ENCODE results near the gene PEDS1.

Gene PEDS1

DNA sequence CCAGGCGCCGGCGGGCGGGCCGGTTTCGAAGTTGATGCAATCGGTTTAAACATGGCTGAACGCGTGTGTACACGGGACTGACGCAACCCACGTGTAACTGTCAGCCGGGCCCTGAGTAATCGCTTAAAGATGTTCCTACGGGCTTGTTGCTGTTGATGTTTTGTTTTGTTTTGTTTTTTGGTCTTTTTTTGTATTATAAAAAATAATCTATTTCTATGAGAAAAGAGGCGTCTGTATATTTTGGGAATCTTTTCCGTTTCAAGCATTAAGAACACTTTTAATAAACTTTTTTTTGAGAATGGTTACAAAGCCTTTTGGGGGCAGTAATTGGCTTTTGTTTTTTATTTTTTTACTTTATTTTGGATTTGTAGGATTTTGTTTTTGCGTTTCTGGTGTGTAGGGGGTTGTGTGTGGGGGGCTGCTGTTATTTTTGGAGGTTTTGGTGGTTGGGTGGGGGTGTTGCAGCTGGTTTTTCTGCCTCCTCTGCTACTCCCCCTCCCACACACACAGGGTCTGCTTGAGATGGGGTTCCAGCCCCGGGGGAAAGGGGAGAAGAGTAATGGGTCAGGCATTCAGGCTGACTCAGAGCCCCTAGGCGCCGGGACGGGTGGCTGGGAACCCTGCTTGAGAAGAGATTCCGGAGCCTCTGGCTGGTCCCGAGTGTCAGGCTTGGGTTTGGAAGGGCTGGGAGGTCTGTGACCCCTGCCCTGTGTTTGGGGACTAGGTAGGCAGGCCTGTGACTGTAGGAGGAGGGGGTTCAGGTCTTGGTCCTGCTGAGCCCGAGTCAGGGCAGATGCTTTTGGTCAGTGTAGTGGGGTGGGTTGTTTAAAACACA, 39.1 kb upstream of the PEDS1 start (continued):
- TF ChIP-seq, protein P1, sequence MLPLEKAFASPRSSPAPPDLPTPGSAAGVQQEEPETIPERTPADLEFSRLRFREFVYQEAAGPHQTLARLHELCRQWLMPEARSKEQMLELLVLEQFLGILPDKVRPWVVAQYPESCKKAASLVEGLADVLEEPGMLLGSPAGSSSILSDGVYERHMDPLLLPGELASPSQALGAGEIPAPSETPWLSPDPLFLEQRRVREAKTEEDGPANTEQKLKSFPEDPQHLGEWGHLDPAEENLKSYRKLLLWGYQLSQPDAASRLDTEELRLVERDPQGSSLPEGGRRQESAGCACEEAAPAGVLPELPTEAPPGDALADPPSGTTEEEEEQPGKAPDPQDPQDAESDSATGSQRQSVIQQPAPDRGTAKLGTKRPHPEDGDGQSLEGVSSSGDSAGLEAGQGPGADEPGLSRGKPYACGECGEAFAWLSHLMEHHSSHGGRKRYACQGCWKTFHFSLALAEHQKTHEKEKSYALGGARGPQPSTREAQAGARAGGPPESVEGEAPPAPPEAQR (tag by site-specific recombination; IDR thresholded peaks at IDR 0.05) = 0 out of 2 replicates have a peak, but pooled peaks have one; percentile 12
- TF ChIP-seq ZNF514 (tag by site-specific recombination; IDR thresholded peaks at IDR 0.05) (no peak), ZNF544 (tag by site-specific recombination; IDR thresholded peaks at IDR 0.05) (no peak)

DNA sequence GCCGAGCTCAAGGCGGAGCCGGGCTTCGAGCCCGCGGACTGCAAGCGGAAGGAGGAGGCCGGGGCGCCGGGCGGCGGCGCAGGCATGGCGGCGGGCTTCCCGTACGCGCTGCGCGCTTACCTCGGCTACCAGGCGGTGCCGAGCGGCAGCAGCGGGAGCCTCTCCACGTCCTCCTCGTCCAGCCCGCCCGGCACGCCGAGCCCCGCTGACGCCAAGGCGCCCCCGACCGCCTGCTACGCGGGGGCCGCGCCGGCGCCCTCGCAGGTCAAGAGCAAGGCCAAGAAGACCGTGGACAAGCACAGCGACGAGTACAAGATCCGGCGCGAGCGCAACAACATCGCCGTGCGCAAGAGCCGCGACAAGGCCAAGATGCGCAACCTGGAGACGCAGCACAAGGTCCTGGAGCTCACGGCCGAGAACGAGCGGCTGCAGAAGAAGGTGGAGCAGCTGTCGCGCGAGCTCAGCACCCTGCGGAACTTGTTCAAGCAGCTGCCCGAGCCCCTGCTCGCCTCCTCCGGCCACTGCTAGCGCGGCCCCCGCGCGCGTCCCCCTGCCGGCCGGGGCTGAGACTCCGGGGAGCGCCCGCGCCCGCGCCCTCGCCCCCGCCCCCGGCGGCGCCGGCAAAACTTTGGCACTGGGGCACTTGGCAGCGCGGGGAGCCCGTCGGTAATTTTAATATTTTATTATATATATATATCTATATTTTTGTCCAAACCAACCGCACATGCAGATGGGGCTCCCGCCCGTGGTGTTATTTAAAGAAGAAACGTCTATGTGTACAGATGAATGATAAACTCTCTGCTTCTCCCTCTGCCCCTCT, 38.2 kb upstream of the PEDS1 start:
- POLR2A ChIA-PET = interaction anchor here (1.7 to 2.0 kb wide), 2 partner anchors 130 to 143 kb away, joined by 4 to 5 read pairs; no protein-coding TSS in a partner anchor
- TF ChIP-seq ZNF266 (tag by site-specific recombination; IDR thresholded peaks at IDR 0.05; ENCODE audit: low read depth) (no peak), ZBTB8A (tag by site-specific recombination; IDR thresholded peaks at IDR 0.05) (peak; percentile 15; the same call in 1 of the 2 replicates), GLIS1 (tag by site-specific recombination; IDR thresholded peaks at IDR 0.05) (peak; percentile 29; the same call in 1 of the 2 replicates), EGR2 (tag by site-specific recombination; IDR thresholded peaks at IDR 0.05; ENCODE audit: low read depth) (0 out of 2 replicates have a peak, but pooled peaks have one; percentile 7), KLF9 (tag by site-specific recombination; IDR thresholded peaks at IDR 0.05; ENCODE audit: low read depth) (peak; percentile 46; the same call in 1 of the 2 replicates), ZNF585B (tag by site-specific recombination; IDR thresholded peaks at IDR 0.05) (no peak), ZNF214 (tag by site-specific recombination; IDR thresholded peaks at IDR 0.05; ENCODE audit: borderline replicate concordance) (no peak), REPIN1 (tag by site-specific recombination; IDR thresholded peaks at IDR 0.05; ENCODE audit: low read depth) (peak; percentile 24; the same call in 1 of the 2 replicates), ZSCAN5A (tag by site-specific recombination; IDR thresholded peaks at IDR 0.05) (peak; percentile 80), ZNF202 (tag by site-specific recombination; IDR thresholded peaks at IDR 0.05; ENCODE audit: borderline replicate concordance) (no peak), ZSCAN16 (tag by site-specific recombination; IDR thresholded peaks at IDR 0.05) (no peak), ZNF837 (tag by site-specific recombination; IDR thresholded peaks at IDR 0.05) (peak; percentile 89), ZNF610 (tag by site-specific recombination; IDR thresholded peaks at IDR 0.05; ENCODE audit: borderline replicate concordance) (no peak), AEBP2 (tag by site-specific recombination; IDR thresholded peaks at IDR 0.05; ENCODE audit: borderline replicate concordance) (no peak), ZNF394 (tag by site-specific recombination; IDR thresholded peaks at IDR 0.05; ENCODE audit: borderline replicate concordance) (peak; percentile 13; the same call in 1 of the 2 replicates), ZNF23 (tag by site-specific recombination; IDR thresholded peaks at IDR 0.05; ENCODE audit: borderline replicate concordance) (no peak), ZNF292 (tag by site-specific recombination; IDR thresholded peaks at IDR 0.05; ENCODE audit: borderline replicate concordance, low read depth) (no peak), ZNF362 (tag by site-specific recombination; IDR thresholded peaks at IDR 0.05) (no peak), ZXDB (tag by site-specific recombination; IDR thresholded peaks at IDR 0.05) (peak; percentile 39)

More for the DNA sequence above, 38.2 kb upstream of the PEDS1 start:
- peaks cover 10% of the 10 kb centered on the region for H3K4me1 ChIP-seq (ENCODE audit: control insufficient read depth, insufficient read depth, low read length)
- no peaks in the 10 kb centered on the region for H3K9me3 ChIP-seq (ENCODE audit: control insufficient read depth, insufficient read depth, low read depth, low read length)
- H3K4me3 ChIP-seq (ENCODE audit: low read depth, low read length) = peak overlapping the region; percentile 61
- peak overlapping the region; percentile 84 for H3K27ac ChIP-seq (ENCODE audit: extremely low read depth, low read depth, low read length)
- H3K36me3 ChIP-seq (ENCODE audit: control insufficient read depth in 2 of 2, insufficient read depth in 1 of 2, low read length in 2 of 2) = peaks cover 0 to 6% of the 10 kb centered on the region in 2 experiments; a peak in 1 of 3 replicates
- CTCF ChIA-PET = interaction anchor here (0.6 to 6.8 kb wide), 6 partner anchors 10 to 385 kb away, joined by 3 to 106 read pairs (median 4); no protein-coding TSS in a partner anchor
